ENCODE results near the gene RNF5.

Gene RNF5

DNA sequence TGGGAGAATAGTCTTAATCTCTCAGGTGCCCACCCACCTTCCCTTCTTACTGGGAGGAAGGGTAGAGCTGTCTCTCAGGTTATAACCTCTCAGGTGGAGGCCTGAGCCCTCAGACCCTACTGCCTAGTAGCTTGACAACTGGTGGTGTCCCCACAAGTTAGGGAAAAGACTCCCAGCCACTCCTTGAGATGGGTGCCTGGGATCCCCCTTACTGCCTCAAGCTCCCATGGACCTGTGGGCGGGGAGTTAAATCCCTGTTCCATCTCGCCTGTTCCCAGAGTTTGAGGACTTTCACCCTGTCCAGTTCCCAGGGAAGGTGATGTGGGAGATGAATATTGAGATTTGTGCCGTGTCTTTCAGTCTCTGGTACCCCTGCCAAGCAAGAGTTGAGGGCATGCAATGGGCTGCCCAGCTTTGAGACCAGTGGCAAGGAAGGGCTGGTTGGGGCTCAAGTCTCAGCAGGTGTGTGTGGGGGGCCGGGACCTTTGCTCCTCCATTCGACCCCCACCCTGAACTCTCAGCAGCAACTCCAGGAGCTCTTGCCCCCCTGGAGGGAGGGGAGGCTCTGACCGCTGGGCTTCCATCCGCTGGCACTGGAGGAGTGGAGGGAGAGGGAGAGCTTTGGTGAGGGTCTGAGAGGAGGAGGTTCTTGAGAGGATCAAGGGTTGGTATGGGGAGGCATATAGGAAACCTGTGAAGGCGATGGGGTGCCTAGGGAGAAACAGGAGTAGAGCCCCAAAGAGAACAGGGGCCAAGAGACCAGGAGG is 12.9 kb downstream of the RNF5 start (continued):
- TF ChIP-seq ZBTB20 (tag by site-specific recombination; IDR thresholded peaks at IDR 0.05) = no peak

DNA sequence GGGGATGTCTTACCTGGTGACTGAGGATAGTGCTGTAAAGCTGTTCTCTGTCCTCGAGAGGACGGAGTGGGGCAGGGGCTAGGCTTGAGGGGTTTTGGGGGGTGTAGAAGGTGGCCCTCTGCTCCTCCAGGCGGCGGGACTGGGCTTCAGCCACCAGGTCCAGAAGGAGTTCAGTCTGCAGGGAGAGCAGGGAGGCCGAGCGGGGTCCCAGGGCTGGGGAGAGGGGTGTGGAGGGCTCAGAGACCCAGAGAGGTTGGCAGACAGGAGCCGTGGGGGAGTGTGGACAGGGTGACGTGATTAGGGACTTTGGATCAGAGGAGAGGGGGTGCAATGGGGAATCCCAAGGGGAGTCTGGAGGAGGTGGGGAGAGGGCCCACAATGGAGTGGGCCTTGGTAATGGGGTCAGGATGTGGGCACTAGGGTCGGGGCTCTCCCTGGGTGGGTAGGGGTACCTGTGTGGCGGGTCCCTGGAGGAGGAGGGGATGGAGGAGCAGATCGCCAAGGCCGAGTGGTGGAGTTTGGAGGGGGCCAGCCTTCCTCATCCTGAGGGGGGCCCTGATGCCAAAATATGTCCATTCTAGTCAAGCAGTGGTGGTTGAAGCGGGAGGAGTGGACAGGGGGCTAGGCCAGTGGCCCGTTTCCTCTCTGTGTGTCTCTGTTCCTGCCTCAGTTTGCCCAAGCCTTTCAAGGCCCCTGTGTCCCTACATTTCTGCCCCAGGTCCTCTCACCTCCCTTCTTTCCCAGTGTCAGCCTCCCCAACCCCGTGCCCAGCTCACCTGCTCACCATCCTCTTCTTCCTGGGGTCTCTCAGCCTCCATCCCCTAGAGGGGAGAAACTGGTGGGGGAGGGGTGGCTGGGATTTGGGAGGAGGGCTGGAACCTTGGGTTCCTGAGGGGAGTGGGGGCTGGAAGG is 13.7 kb downstream of the RNF5 start:
- H3K36me3 ChIP-seq (ENCODE audit: control insufficient read depth in 2 of 2, insufficient read depth in 1 of 2, low read length in 2 of 2) = peaks cover 0 to 16% of the 10 kb centered on the region in 2 experiments; a peak in 1 of 3 replicates
- H3K4me3 ChIP-seq (ENCODE audit: low read depth, low read length) = no peak overlapping the region
- no peaks in the 10 kb centered on the region for H3K9me3 ChIP-seq (ENCODE audit: control insufficient read depth, insufficient read depth, low read depth, low read length)
- H3K4me1 ChIP-seq (ENCODE audit: control insufficient read depth, insufficient read depth, low read length) = peaks cover 10% of the 10 kb centered on the region
- no peak overlapping the region for H3K27ac ChIP-seq (ENCODE audit: extremely low read depth, low read depth, low read length)
- CTCF ChIA-PET = interaction anchor here (1.0 to 1.5 kb wide), 4 partner anchors 23 to 73 kb away, joined by 3 to 7 read pairs (median 4); no protein-coding TSS in a partner anchor
- POLR2A ChIA-PET = interaction anchor here (1.2 to 2.2 kb wide), 3 partner anchors 11 to 15 kb away, joined by 3 to 18 read pairs (median 9); no protein-coding TSS in a partner anchor
- TF ChIP-seq ZNF792 (tag by site-specific recombination; IDR thresholded peaks at IDR 0.05) = no peak
- TF ChIP-seq AEBP2 (tag by site-specific recombination; IDR thresholded peaks at IDR 0.05; ENCODE audit: borderline replicate concordance) = no peak
- TF ChIP-seq ZNF664 (tag by site-specific recombination; IDR thresholded peaks at IDR 0.05) = no peak
- no peak for TF ChIP-seq ZNF354C (tag by site-specific recombination; IDR thresholded peaks at IDR 0.05; ENCODE audit: borderline replicate concordance, low read depth)
- TF ChIP-seq PRDM10 (tag by site-specific recombination; IDR thresholded peaks at IDR 0.05) = no peak
- no peak for TF ChIP-seq ZNF654 (tag by site-specific recombination; IDR thresholded peaks at IDR 0.05; ENCODE audit: low read depth)
- no peak for TF ChIP-seq ZNF416 (tag by site-specific recombination; IDR thresholded peaks at IDR 0.05)
- TF ChIP-seq ZBTB17 (tag by site-specific recombination; IDR thresholded peaks at IDR 0.05) = no peak
- no peak for TF ChIP-seq ZNF37A (tag by site-specific recombination; IDR thresholded peaks at IDR 0.05)
- no peak for TF ChIP-seq ZNF146 (tag by site-specific recombination; IDR thresholded peaks at IDR 0.05)
- TF ChIP-seq, protein P1, sequence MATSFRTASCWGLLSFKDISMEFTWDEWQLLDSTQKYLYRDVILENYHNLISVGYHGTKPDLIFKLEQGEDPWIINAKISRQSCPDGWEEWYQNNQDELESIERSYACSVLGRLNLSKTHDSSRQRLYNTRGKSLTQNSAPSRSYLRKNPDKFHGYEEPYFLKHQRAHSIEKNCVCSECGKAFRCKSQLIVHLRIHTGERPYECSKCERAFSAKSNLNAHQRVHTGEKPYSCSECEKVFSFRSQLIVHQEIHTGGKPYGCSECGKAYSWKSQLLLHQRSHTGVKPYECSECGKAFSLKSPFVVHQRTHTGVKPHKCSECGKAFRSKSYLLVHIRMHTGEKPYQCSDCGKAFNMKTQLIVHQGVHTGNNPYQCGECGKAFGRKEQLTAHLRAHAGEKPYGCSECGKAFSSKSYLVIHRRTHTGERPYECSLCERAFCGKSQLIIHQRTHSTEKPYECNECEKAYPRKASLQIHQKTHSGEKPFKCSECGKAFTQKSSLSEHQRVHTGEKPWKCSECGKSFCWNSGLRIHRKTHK (tag by site-specific recombination; IDR thresholded peaks at IDR 0.05) = no peak
- no peak for TF ChIP-seq ZNF514 (tag by site-specific recombination; IDR thresholded peaks at IDR 0.05)
- TF ChIP-seq TRIM28 (IDR thresholded peaks at IDR 0.05; ENCODE audit: borderline replicate concordance, low read length) = no peak
- no peak for TF ChIP-seq ZNF510 (tag by site-specific recombination; IDR thresholded peaks at IDR 0.05; ENCODE audit: insufficient replicate concordance)
- no peak for TF ChIP-seq ZNF398 (tag by site-specific recombination; IDR thresholded peaks at IDR 0.05)
- no peak for TF ChIP-seq FEZF1 (tag by site-specific recombination; IDR thresholded peaks at IDR 0.05)
- TF ChIP-seq ZNF560 (tag by site-specific recombination; IDR thresholded peaks at IDR 0.05; ENCODE audit: borderline replicate concordance) = no peak

Data from HEK293 (cell line).